Femur (tissue), 1 donor: ENCODE measurements around the gene SFXN2.
"Not testable (repeated sequence)": the region's sequence is repeated elsewhere in the genome, so short reads cannot be mapped to it uniquely, and the experiment has no call there.

Experiments
- DNase-seq: peaks from one replicate; pipeline ENCODE4 v3.0.0-alpha.2; 2017

SFXN2 gene

GRCh38 chr10:102714621-102715455 is at the start of gene SFXN2:
SFXN2 (plus strand) TSS chr10:102714636; CDS start chr10:102726637, 12,001 bp downstream.
- DNase-seq = no peak

GRCh38 chr10:102665904-102666509 is 48.4 kb upstream of the SFXN2 start:
- DNase-seq = no peak

- DNase-seq = not testable (repeated sequence)
Observed at GRCh38 chr10:102667411-102667810, 47.0 kb upstream of the SFXN2 start.

GRCh38 chr10:102668326-102669107 is 45.9 kb upstream of the SFXN2 start:
- peak; percentile 66 for DNase-seq

- peak; percentile 58 for DNase-seq
Observed at GRCh38 chr10:102669206-102670064, 45.0 kb upstream of the SFXN2 start.

- no peak for DNase-seq
Observed at GRCh38 chr10:102670065-102670670, 44.3 kb upstream of the SFXN2 start.

GRCh38 chr10:102670871-102671434 is 43.5 kb upstream of the SFXN2 start:
- DNase-seq = no peak

- no peak for DNase-seq
Observed at GRCh38 chr10:102673236-102673818, 41.1 kb upstream of the SFXN2 start.

GRCh38 chr10:102673819-102674511 is 40.5 kb upstream of the SFXN2 start:
- DNase-seq = peak; percentile 82

GRCh38 chr10:102674566-102674965 is 39.9 kb upstream of the SFXN2 start:
- no peak for DNase-seq

- DNase-seq = no peak
Observed at GRCh38 chr10:102675011-102675665, 39.3 kb upstream of the SFXN2 start.

GRCh38 chr10:102675666-102676533 is 38.5 kb upstream of the SFXN2 start:
- DNase-seq = peak; percentile 65

GRCh38 chr10:102676534-102677315 is 37.7 kb upstream of the SFXN2 start:
- no peak for DNase-seq

- DNase-seq = no peak
Observed at GRCh38 chr10:102677331-102678067, 36.9 kb upstream of the SFXN2 start.

GRCh38 chr10:102678068-102678400 is 36.4 kb upstream of the SFXN2 start:
- no peak for DNase-seq

- DNase-seq = peak; percentile 83
Observed at GRCh38 chr10:102678842-102679289, 35.6 kb upstream of the SFXN2 start.

- no peak for DNase-seq
Observed at GRCh38 chr10:102679596-102679995, 34.8 kb upstream of the SFXN2 start.

- no peak for DNase-seq
Observed at GRCh38 chr10:102681696-102682095, 32.7 kb upstream of the SFXN2 start.
